WTC11 (cell line): ENCODE results near the gene PDZD2. TPM values are rescaled to one million over a fixed set of nuclear protein-coding genes. Genes with fewer than 3 reads are reported as not detected.
A peak's percentile ranks its signal among the peaks of the same experiment; 100 is the strongest.

ENCODE experiments used
- ATAC-seq: fragments of 200-7000 bp; cut with Tn5 transposase; 2 replicates; pipeline ENCODE4 v1.10.0; 2021; ENCODE audit warnings: mild to moderate bottlenecking, moderate library complexity
- CTCF ChIA-PET: fragments of 300-600 bp; sonication (Branson Sonifier 250); formaldehyde crosslinking; loops from one replicate; lab custom pipeline; 2021; ENCODE audit warnings: antibody characterized with exemption; lab: Charles Lee
- POLR2A ChIA-PET: fragments of 350-600 bp; sonication (Branson Sonifier 250); formaldehyde crosslinking; loops from one replicate; lab custom pipeline; 2021; ENCODE audit warnings: antibody characterized with exemption; lab: Charles Lee
- DNase-seq: peaks from one replicate; pipeline ENCODE4 v3.0.0; 2021; ENCODE audit warnings: low spot score
- H3K27ac Mint-ChIP-seq: 2 replicates; pipeline ENCODE4 v1.8.0; 2021; ENCODE audit warnings: mixed read lengths
- H3K27me3 Mint-ChIP-seq: 2 replicates; pipeline ENCODE4 v1.8.0; 2021; ENCODE audit warnings: low read depth, mild to moderate bottlenecking, moderate library complexity, mixed read lengths
- H3K36me3 Mint-ChIP-seq: 2 replicates; pipeline ENCODE4 v1.8.0; 2021; ENCODE audit warnings: mixed read lengths
- H3K4me1 Mint-ChIP-seq: 2 replicates; pipeline ENCODE4 v1.8.0; 2022; ENCODE audit warnings: mixed read lengths
- H3K4me3 Mint-ChIP-seq: 2 replicates; pipeline ENCODE4 v1.8.0; 2021; ENCODE audit warnings: mild to moderate bottlenecking, moderate library complexity, mixed read lengths
- H3K9me3 Mint-ChIP-seq: 2 replicates; pipeline ENCODE4 v1.8.0; 2021; ENCODE audit warnings: mixed read lengths
- ATF1 ChIP-seq: sonication (generic); formaldehyde crosslinking; IDR thresholded peaks from 2 replicates; pipeline ENCODE4 v1.8.1; 2023; ENCODE audit warnings: mild to moderate bottlenecking, moderate library complexity, missing genetic modification reagents
- ATF3 ChIP-seq: sonication (generic); formaldehyde crosslinking; conservative IDR thresholded peaks from 2 replicates; pipeline ENCODE4 v1.8.1; 2022; ENCODE audit warnings: mild to moderate bottlenecking, missing genetic modification reagents
- FOXJ3 ChIP-seq: sonication (generic); formaldehyde crosslinking; IDR thresholded peaks from 2 replicates; pipeline ENCODE4 v1.9.0; 2021; ENCODE audit warnings: missing genetic modification reagents, mild to moderate bottlenecking, borderline replicate concordance
- HMGA2 ChIP-seq: fragments of 250-450 bp; sonication (Bioruptor Pico); IDR thresholded peaks from 2 replicates; pipeline ENCODE4 v1.4.0; 2021; ENCODE audit warnings: mild to moderate bottlenecking, moderate library complexity
- MYBL2 ChIP-seq: sonication (generic); formaldehyde crosslinking; IDR thresholded peaks from 2 replicates; pipeline ENCODE4 v1.8.1; 2023; ENCODE audit warnings: mild to moderate bottlenecking, moderate library complexity, missing genetic modification reagents
- NFATC4 ChIP-seq: fragments of 250-450 bp; sonication (Bioruptor Pico); IDR thresholded peaks from 2 replicates; pipeline ENCODE4 v1.9.0; 2021; ENCODE audit warnings: mild to moderate bottlenecking
- PREB ChIP-seq: sonication (generic); formaldehyde crosslinking; IDR thresholded peaks from 2 replicates; pipeline ENCODE4 v1.8.1; 2022; ENCODE audit warnings: mild to moderate bottlenecking, missing genetic modification reagents, moderate library complexity, borderline replicate concordance
- SMAD4 ChIP-seq: sonication (generic); formaldehyde crosslinking; IDR thresholded peaks from 2 replicates; pipeline ENCODE4 v1.8.0; 2022; ENCODE audit warnings: mild to moderate bottlenecking, missing genetic modification reagents
- SOX15 ChIP-seq: fragments of 250-450 bp; sonication (Bioruptor Pico); IDR thresholded peaks from 2 replicates; pipeline ENCODE4 v1.9.0; 2021; ENCODE audit warnings: mild to moderate bottlenecking
- ZNF121 ChIP-seq: sonication (generic); formaldehyde crosslinking; IDR thresholded peaks from 2 replicates; pipeline ENCODE4 v1.8.0; 2023; ENCODE audit warnings: missing genetic modification reagents
- ZNF219 ChIP-seq: sonication (generic); formaldehyde crosslinking; IDR thresholded peaks from 2 replicates; pipeline ENCODE4 v1.8.0; 2023; ENCODE audit warnings: missing genetic modification reagents, mild to moderate bottlenecking, borderline replicate concordance
- ZNF416 ChIP-seq: fragments of 250-450 bp; sonication (Bioruptor Pico); IDR thresholded peaks from 2 replicates; pipeline ENCODE4 v1.9.0; 2021; ENCODE audit warnings: mild to moderate bottlenecking, inconsistent platforms
- ZNF532 ChIP-seq: fragments of 250-450 bp; sonication (Bioruptor Pico); IDR thresholded peaks from 2 replicates; pipeline ENCODE4 v1.9.0; 2021; ENCODE audit warnings: mild to moderate bottlenecking, borderline replicate concordance
- total RNA-seq: library from RNA; stranded (reverse); gene quantifications from 3 replicates; pipeline ENCODE4 v1.2.3, GENCODE V29; 2021
- TF ChIP-seq, protein P1 (sequence below): fragments of 250-450 bp; sonication (Bioruptor Pico); IDR thresholded peaks from 2 replicates; pipeline ENCODE4 v1.9.0; 2021; ENCODE audit warnings: mild to moderate bottlenecking
- TF ChIP-seq, protein P2 (sequence below): sonication (generic); formaldehyde crosslinking; IDR thresholded peaks from 2 replicates; pipeline ENCODE4 v1.8.0; 2022; ENCODE audit warnings: mild to moderate bottlenecking, missing genetic modification reagents
- TF ChIP-seq, protein P3 (sequence below): sonication (generic); formaldehyde crosslinking; IDR thresholded peaks from 2 replicates; pipeline ENCODE4 v1.8.1; 2022; ENCODE audit warnings: missing genetic modification reagents, borderline replicate concordance
- TF ChIP-seq, protein P4 (sequence below): sonication (generic); formaldehyde crosslinking; IDR thresholded peaks from 2 replicates; pipeline ENCODE4 v1.8.1; 2023; ENCODE audit warnings: mild to moderate bottlenecking, missing genetic modification reagents, borderline replicate concordance

The PDZD2 gene
- total RNA-seq, 1 experiment from 2014 or later, result 11.4 TPM

DNA sequence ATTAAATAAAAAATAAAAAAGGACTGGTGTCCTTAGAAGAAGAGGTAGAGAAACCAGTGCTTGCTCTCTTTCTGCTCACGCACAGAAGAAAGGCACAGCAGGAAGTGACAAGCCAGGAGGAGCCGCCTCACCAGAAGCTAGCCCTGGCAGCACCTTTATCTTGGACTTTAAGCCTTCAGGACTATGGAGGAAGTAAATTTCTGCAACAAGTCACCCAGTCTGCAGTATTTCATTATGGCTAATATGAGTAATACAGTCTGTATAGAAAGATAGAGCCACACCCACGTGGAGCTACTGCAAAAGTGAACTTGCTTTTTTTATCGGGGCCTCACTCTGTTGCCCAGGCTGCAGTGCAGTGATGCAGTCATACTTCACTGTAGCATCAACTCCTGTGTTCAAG lies 68.4 kb downstream of the PDZD2 start:
- peaks cover 20% of the 10 kb centered on the region for H3K4me1 Mint-ChIP-seq
- ChIA-PET CTCF (interaction anchor here (1.1 kb wide), 1 partner anchor 42 kb away, joined by 3 read pairs; no protein-coding TSS in a partner anchor), POLR2A (no interaction called here)
- DNase-seq (no peak), ATAC-seq (no peak; the same call in 1 of the 2 replicates)
- no peak overlapping the region for H3K27ac Mint-ChIP-seq
- no peaks in the 10 kb centered on the region for H3K36me3 Mint-ChIP-seq
- no peak overlapping the region for H3K4me3 Mint-ChIP-seq
- H3K27me3 Mint-ChIP-seq, result no peaks in the 10 kb centered on the region; the same call in 1 of the 2 replicates
- no peaks in the 10 kb centered on the region for H3K9me3 Mint-ChIP-seq
- TF ChIP-seq ZNF121 (CRISPR knock-in tag) (peak; percentile 22; the same call in 1 of the 2 replicates), HMGA2 (CRISPR knock-in tag) (0 out of 2 replicates have a peak, but pooled peaks have one; percentile 46), SOX15 (CRISPR knock-in tag) (no peak)

DNA sequence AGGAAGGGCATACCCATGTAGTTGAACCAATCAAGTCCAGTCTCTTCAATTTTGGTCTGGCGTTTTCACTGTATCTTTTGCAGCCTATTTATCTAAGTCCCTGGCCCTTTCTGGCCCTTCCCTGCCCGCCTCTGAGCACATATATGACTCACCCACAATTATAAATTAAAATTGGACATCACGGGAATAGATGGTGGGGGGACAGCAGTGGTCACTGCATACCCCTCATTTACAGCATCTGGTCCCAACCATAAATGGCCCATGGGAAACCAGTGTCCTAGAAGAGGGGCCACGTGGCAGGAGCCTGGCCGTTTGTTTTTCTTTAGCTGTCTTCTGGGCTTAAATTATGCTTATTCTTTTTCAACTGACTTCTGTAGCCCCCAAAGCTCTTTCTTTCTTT lies 69.2 kb downstream of the PDZD2 start:
- ChIA-PET CTCF (interaction anchor here (1.1 kb wide), 1 partner anchor 43 kb away, joined by 3 read pairs; no protein-coding TSS in a partner anchor), POLR2A (no interaction called here)
- ATAC-seq (no peak), DNase-seq (no peak)
- Mint-ChIP-seq H3K36me3 (no peaks in the 10 kb centered on the region), H3K27me3 (no peaks in the 10 kb centered on the region; the same call in 1 of the 2 replicates), H3K4me3 (no peak overlapping the region), H3K9me3 (no peaks in the 10 kb centered on the region), H3K27ac (no peak overlapping the region), H3K4me1 (peaks cover 24% of the 10 kb centered on the region)
- TF ChIP-seq, protein P1, sequence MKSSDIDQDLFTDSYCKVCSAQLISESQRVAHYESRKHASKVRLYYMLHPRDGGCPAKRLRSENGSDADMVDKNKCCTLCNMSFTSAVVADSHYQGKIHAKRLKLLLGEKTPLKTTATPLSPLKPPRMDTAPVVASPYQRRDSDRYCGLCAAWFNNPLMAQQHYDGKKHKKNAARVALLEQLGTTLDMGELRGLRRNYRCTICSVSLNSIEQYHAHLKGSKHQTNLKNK (CRISPR knock-in tag), result no peak
- TF ChIP-seq FOXJ3 (CRISPR knock-in tag) (no peak), MYBL2 (no peak), SMAD4 (CRISPR knock-in tag) (no peak), ATF3 (no peak), ATF1 (CRISPR knock-in tag) (no peak), PREB (CRISPR knock-in tag) (no peak), ZNF416 (no peak)
- TF ChIP-seq, protein P2, sequence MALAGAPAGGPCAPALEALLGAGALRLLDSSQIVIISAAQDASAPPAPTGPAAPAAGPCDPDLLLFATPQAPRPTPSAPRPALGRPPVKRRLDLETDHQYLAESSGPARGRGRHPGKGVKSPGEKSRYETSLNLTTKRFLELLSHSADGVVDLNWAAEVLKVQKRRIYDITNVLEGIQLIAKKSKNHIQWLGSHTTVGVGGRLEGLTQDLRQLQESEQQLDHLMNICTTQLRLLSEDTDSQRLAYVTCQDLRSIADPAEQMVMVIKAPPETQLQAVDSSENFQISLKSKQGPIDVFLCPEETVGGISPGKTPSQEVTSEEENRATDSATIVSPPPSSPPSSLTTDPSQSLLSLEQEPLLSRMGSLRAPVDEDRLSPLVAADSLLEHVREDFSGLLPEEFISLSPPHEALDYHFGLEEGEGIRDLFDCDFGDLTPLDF (CRISPR knock-in tag), result no peak

- no peaks in the 10 kb centered on the region; the same call in 1 of the 2 replicates for H3K27me3 Mint-ChIP-seq
- ATAC-seq (no peak), DNase-seq (no peak)
- H3K4me3 Mint-ChIP-seq, result no peak overlapping the region
- H3K4me1 Mint-ChIP-seq, result peaks cover 31% of the 10 kb centered on the region
- no peak for TF ChIP-seq SMAD4 (CRISPR knock-in tag)
- TF ChIP-seq ZNF532 (CRISPR knock-in tag), result no peak
- TF ChIP-seq, protein P3, sequence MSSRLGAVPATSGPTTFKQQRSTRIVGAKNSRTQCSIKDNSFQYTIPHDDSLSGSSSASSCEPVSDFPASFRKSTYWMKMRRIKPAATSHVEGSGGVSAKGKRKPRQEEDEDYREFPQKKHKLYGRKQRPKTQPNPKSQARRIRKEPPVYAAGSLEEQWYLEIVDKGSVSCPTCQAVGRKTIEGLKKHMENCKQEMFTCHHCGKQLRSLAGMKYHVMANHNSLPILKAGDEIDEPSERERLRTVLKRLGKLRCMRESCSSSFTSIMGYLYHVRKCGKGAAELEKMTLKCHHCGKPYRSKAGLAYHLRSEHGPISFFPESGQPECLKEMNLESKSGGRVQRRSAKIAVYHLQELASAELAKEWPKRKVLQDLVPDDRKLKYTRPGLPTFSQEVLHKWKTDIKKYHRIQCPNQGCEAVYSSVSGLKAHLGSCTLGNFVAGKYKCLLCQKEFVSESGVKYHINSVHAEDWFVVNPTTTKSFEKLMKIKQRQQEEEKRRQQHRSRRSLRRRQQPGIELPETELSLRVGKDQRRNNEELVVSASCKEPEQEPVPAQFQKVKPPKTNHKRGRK, result no peak
- TF ChIP-seq ZNF219 (CRISPR knock-in tag), result no peak
- TF ChIP-seq, protein P4, sequence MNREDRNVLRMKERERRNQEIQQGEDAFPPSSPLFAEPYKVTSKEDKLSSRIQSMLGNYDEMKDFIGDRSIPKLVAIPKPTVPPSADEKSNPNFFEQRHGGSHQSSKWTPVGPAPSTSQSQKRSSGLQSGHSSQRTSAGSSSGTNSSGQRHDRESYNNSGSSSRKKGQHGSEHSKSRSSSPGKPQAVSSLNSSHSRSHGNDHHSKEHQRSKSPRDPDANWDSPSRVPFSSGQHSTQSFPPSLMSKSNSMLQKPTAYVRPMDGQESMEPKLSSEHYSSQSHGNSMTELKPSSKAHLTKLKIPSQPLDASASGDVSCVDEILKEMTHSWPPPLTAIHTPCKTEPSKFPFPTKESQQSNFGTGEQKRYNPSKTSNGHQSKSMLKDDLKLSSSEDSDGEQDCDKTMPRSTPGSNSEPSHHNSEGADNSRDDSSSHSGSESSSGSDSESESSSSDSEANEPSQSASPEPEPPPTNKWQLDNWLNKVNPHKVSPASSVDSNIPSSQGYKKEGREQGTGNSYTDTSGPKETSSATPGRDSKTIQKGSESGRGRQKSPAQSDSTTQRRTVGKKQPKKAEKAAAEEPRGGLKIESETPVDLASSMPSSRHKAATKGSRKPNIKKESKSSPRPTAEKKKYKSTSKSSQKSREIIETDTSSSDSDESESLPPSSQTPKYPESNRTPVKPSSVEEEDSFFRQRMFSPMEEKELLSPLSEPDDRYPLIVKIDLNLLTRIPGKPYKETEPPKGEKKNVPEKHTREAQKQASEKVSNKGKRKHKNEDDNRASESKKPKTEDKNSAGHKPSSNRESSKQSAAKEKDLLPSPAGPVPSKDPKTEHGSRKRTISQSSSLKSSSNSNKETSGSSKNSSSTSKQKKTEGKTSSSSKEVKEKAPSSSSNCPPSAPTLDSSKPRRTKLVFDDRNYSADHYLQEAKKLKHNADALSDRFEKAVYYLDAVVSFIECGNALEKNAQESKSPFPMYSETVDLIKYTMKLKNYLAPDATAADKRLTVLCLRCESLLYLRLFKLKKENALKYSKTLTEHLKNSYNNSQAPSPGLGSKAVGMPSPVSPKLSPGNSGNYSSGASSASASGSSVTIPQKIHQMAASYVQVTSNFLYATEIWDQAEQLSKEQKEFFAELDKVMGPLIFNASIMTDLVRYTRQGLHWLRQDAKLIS (CRISPR knock-in tag), result no peak
- no peak for TF ChIP-seq NFATC4 (CRISPR knock-in tag)
- CTCF ChIA-PET, result interaction anchor here (2.0 kb wide), 1 partner anchor 98 kb away, joined by 5 read pairs; no protein-coding TSS in a partner anchor
- H3K36me3 Mint-ChIP-seq, result no peaks in the 10 kb centered on the region; the same call in 1 of the 2 replicates
- POLR2A ChIA-PET, result no interaction called here
- H3K27ac Mint-ChIP-seq, result no peak overlapping the region
- peaks cover 8% of the 10 kb centered on the region; the same call in 1 of the 2 replicates for H3K9me3 Mint-ChIP-seq
These were observed 72.4 kb downstream of the PDZD2 start for GRCh38 chr5:31711363-31711762.
